ENCODE measurements around the gene PFKL.

PFKL gene

GRCh38 chr21:44314561-44314960, 14.7 kb downstream of the PFKL start:
- DNase-seq: no peak

GRCh38 chr21:44315691-44316203, 15.9 kb downstream of the PFKL start:
- DNase-seq: no peak

DNA sequence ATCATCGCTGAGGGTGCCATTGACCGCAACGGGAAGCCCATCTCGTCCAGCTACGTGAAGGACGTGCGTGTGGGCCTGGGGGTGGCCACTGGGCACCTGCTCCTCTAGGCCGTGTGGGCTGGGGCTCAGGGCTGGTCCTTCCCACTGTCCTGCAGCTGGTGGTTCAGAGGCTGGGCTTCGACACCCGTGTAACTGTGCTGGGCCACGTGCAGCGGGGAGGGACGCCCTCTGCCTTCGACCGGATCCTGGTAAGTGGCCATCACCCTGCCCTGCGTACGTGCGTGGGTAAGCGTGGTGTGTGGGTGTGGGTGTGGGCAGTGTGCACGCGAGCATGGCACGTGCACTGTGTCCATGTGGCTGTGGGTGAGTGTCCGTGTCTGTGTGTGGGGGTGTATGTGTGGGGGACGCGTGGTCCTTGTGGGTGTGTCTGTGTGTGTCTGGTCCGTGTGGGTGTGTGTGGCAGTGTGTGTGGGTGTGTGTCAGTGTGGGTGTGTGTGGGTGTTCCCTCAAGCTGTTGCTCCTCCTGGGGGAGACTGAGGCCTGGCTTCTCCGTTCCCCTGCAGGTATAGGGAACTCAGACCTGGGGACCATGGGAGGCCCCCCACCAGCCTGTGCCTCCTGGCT, 16.5 kb downstream of the PFKL start:
- no peak for DNase-seq

- DNase-seq: no peak
These were observed 17.5 kb downstream of the PFKL start for GRCh38 chr21:44317241-44317782.

DNA sequence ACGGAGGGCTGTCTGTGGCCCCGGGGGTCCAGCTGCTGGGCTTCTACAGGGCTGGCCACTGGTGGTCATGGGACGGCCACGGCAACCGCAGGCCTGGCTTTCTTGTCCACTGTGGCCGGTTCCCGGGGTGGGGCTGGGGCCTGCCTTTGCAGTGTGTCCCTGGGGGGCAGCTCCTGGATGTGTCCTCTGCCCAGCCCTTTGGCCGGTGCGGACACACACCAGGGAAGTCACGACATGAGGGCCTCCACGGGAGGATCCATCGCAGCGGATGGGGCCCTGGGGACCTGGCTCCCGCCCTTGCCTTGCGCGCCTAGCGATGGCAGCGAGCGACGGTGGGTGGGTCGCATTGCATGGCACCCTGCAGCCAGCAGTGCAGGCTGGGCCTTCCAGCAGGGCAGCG, 18.0 kb downstream of the PFKL start:
- DNase-seq: no peak

DNA sequence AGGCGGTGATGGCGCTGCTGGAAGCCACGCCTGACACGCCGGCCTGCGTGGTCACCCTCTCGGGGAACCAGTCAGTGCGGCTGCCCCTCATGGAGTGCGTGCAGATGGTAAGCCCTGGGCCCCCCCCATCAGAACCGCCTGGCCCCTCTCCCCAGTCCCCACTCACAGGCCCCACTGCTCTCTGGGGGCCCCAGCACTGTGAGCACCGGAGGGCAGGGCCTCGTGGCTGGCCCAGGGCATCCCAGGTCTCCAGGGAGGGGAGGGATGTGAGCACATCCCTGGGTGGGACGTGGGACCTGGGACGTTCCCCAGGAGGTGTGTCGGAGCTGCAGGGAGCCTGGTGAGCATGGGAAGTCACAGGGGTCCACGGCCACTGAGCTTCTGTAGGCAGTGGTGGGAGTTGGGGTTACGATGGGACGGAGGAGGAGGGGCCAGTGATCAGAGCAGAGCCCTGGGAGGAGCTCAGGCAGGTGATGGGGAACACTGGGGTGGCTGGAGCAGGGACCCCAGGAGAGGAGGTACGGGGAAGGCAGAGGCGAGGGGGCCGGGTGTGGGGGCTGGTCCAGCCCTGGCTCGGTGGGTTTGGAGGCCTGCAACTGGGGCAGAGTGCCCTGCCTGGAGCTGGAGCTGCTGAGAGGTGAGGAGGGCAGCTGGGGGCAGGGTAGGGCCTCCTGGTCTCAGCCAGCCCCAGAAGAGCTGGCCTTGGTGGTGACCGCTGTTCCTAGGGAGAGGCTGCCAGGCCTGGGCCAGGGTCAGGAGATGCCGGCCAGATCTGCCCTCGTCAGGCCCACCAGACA, 18.8 kb downstream of the PFKL start:
- DNase-seq: no peak

- DNase-seq: no peak
These were observed 19.7 kb downstream of the PFKL start for GRCh38 chr21:44319407-44320065.

- no peak for DNase-seq
These were observed 21.0 kb downstream of the PFKL start for GRCh38 chr21:44320847-44321246.

DNA sequence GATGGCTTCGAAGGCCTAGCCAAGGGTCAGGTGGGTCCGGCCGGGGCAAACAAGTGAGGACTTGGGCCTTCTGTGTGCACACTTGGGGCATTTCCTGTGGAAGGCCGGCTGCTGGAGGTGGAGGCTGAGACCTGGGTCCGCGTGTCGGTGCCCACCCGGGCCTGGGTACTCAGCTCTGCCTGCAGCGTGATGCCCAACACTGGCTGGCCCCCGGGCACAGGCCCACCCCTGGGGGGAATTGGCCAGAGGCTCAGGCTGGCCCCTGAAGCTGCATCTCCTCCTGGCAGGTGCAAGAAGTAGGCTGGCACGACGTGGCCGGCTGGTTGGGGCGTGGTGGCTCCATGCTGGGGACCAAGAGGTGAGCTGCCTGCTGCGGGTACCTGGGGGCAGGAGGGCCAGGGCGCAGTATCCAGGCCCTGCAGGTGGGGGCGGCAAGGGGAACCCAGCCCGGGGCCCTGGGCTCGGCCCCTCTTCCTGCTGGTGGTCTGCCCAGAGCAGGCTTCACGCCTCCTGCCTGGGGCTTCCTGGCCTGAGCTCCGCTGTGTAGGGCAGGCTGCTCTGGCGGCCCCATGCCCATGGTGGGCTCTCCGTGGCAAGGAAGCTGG, 22.1 kb downstream of the PFKL start:
- DNase-seq: no peak

- no peak for DNase-seq
These were observed 22.9 kb downstream of the PFKL start for GRCh38 chr21:44322621-44323325.

DNA sequence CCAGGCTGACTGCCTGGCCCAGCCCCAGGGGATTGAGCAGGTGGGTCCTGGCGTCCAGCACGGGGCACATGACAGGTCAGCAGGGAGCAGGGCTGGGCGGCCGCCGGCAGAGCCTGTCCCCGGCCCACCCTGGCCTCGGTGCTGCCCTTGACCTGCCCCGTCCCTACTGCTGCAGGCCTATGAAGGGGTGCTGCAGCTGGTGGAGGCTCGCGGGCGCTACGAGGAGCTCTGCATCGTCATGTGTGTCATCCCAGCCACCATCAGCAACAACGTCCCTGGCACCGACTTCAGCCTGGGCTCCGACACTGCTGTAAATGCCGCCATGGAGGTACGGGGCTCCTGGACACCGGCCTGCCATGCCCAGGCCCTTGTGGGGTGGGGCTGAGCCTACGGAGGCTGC, 23.7 kb downstream of the PFKL start:
- DNase-seq: no peak

GRCh38 chr21:44324106-44324853, 24.4 kb downstream of the PFKL start:
- no peak for DNase-seq

- DNase-seq: no peak
These were observed 24.9 kb downstream of the PFKL start for GRCh38 chr21:44324854-44325107.

DNA sequence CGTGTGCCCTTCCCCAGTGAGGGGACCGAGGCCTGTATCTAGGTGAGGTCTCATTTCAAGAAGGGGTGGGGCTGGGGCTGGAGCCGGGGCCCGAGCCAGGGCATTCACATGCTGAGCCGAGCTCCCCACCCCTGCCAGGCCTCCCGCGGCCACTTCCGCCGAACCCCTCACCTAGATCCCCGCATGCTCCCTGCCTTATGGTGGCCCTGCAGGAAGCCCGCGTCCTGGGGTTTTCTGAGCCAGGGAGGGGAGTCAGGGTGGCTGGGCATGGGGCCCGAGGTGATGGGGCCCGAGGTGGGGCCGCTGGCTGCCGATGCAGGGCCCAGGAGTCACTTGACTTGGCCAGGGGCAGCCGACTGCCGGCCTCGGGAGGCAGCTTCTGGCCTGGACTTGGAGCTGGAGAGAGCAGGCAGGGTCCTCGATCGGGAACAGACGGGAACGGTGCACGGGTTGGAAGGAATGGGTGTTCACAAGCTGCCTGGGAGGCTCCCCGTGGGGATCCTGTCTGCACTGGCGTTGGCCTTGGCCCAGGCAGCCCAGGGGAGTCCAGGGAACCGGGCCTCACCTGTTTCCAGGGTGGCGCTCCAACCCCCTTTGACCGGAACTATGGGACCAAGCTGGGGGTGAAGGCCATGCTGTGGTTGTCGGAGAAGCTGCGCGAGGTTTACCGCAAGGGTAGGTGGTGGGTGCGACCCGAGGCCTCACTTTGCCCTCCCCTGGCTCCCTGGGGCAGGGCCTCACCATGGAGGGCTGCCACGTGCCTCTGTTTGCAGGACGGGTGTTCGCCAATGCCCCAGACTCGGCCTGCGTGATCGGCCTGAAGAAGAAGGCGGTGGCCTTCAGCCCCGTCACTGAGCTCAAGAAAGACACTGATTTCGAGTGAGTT, 25.8 kb downstream of the PFKL start:
- no peak for DNase-seq

DNA sequence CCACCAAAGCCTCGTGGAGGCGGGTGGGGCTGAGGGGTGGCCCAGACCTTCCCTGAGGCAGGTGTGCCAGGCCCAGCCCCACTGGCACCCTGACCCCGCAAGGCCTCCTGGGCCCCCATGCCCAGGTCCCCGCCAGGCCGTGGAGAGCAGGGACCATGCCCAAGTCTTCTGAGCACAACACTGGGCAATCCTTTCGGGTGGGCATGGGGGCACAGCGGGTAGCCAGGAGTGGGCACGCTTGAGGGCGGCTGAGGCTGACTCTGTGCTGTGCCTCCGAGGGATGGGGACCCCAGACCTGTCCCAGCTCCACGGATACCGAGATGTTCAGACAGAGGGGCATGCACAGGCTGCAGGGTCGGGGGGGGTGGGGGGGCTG, 26.4 kb downstream of the PFKL start:
- no peak for DNase-seq

DNA sequence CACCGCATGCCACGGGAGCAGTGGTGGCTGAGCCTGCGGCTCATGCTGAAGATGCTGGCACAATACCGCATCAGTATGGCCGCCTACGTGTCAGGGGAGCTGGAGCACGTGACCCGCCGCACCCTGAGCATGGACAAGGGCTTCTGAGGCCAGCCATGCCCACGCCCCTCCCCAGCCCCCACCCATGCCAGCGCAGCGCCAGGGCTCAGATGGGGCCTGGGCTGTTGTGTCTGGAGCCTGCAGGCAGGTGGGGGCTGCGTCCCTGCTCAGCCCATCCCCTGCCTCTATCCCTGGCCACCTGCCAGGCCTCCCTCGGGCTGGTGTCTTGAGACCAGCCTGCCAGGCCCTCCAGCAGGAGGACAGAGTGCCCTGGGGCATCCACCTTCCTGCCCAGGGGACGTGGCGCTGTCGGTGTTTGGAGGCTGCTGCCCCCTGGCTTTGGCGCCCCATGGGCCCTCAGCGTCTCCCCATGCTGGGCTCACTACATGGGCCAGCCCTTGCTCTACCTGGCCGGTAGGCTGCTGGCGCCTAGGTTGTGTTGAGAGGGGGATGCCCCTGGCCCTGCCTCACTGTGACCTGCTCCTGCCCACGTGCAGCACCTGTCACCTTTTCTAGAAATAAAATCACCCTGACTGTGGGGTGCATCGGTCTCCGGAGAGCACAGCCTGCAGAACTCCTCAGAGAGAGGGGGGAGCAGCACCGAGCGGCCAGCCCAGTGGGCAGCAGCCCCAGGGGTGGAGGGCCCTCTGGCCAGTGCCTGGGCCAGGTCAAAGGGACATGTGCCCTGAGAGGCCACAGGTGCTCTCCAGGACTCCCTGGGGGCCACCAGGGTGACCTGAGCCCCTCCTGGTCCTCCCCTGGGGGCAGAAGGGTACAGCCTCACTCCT, 27.1 kb downstream of the PFKL start:
- no peak for DNase-seq

DNA sequence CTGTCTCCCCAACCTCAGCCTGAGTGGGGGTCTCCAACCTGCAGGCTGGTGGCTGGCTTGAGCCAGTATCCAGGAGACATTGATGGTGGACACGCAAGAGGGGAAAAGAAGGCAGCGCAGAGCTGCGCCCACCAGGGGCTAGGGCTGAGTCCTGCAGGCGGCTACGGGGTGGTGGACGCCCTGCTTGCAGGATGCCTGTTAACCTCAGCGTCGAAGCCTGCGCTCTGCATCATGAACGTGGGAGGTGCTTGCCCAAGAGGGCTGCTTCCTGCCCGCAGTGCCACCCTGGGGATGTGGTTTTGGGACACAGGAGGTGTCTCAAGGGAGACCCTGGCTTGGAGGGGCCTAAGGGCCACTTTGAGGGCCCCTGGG, 27.7 kb downstream of the PFKL start:
- no peak for DNase-seq

GRCh38 chr21:44328242-44328895, 28.5 kb downstream of the PFKL start:
- DNase-seq: no peak

DNA sequence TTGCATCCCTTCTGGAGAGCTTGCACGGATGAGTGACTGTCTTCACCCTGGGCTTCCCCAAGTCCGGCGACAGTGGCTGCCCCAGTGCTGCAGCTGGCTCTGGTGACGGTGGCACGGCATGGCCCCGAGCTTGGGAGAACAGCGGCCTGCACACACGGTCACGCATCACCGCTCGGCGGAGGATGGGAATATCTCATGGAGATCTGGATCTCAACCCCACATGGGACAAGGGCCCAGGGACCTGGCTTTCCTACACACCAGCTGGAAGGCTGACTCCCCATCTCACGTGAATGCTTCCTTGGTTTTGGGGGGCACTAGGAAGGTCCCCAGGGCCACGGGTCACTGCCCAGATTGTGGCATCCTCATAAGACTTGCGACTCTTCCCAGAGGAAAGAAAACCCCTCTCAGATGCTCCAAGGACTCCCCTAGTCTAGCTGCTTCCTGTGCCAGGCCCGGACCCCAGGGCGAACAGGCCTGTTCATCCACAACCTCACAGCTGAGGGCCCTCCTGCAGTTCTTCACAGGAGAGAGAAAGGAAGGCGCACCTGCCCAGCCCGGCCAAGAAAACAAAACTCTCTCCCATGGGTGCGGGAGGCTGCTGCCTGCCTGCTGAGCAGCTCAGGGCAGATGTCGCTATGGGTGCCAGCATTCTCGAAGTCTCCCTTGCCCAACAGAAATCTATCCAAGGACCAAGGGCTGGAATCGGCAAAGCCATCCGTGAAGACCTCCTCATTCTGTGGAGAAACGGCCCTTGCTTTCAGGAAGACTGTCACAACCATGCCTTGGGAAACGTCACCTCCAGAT, 29.4 kb downstream of the PFKL start:
- DNase-seq: peak; percentile 30

Data from NCI-H510A treated with DMSO at 0.1 percent for 48 hours (cell line).